ENCODE measurements around the gene MSRB3.

MSRB3 gene

DNA sequence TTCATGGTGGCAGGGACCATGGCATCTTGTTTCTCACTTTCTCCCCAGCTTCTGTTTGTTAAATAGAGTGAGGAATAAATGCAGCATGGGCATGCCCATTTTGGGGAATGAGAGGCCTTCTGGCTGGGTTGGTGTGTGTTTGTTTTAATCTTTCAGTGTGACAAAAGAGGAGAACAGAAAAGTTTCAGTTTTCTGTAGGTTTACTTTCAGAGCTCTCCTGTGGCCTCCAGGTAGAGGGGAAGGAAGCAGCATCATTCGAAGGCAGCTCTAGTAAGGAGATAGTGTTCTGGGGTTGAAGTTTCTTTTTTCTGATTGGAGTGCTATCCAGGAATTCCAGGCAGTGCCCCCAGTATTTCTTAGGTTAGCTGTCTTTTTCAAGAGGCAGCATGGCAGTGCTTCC, 15.3 kb downstream of the MSRB3 start:
- TF ChIP-seq CTCF (IDR thresholded peaks at IDR 0.05; ENCODE audit: insufficient read depth, low read length, missing control alignments) = no peak
- H3K4me3 ChIP-seq (ENCODE audit: low read depth, low read length) = no peak overlapping the region
- no peak for DNase-seq (ENCODE audit: low read depth, low spot score)
- ChIA-PET POLR2A (no interaction called here), CTCF (interaction anchor here (1.7 to 2.2 kb wide), 3 partner anchors 11 to 62 kb away, joined by 4 to 13 read pairs (median 9); no protein-coding TSS in a partner anchor)

GRCh38 chr12:65294641-65295262, 16.3 kb downstream of the MSRB3 start:
- POLR2A ChIA-PET = no interaction called here
- H3K4me3 ChIP-seq (ENCODE audit: low read depth, low read length) = no peak overlapping the region
- DNase-seq (ENCODE audit: low read depth, low spot score) = no peak
- no peak for TF ChIP-seq CTCF (IDR thresholded peaks at IDR 0.05; ENCODE audit: insufficient read depth, low read length, missing control alignments)
- CTCF ChIA-PET = interaction anchor here (0.7 to 2.2 kb wide), 3 partner anchors 10 to 14 kb away, joined by 3 to 13 read pairs (median 9); no protein-coding TSS in a partner anchor

DNA sequence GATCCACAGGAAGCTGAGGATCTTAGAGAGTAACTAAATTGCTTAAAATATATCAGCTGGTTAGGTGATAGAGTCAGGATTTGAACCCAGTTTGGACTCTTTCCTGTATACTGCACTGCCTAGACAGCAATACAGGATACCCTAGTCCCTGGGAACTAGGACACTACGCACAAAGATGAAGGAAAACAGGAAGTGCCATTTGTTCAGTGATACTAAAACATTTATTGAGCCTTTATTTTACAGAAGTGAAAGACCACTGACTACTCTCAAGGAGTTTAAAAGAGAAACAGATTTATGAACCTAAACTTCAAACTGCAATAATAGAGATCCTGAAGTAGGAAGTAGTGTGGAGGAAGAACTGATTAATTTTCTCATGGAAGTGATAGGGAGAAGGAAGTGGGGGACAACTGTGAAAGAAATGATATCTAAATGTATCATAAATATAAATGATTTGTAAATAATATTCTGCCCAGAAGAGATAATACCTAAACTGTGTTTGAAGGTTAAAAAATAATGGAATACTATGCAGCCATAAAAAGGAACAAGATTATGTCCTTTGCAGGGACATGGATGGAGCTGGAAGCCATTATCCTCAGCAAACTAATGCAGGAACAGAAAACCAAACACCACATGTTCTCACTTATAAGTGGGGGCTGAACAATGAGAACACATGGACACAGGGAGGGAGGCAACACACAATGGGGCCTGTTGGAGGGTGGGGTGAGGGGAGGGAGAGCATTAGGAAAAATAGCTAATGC, 18.2 kb downstream of the MSRB3 start:
- ChIA-PET CTCF (no interaction called here), POLR2A (no interaction called here)
- H3K4me3 ChIP-seq (ENCODE audit: low read depth, low read length) = no peak overlapping the region
- DNase-seq (ENCODE audit: low read depth, low spot score) = no peak
- TF ChIP-seq CTCF (IDR thresholded peaks at IDR 0.05; ENCODE audit: insufficient read depth, low read length, missing control alignments) = no peak

- ChIA-PET CTCF (interaction anchor here (1.0 to 4.9 kb wide), 7 partner anchors 10 to 410 kb away, joined by 3 to 34 read pairs (median 9); no protein-coding TSS in a partner anchor), POLR2A (no interaction called here)
- DNase-seq (ENCODE audit: low read depth, low spot score) = no peak
- no peak overlapping the region for H3K4me3 ChIP-seq (ENCODE audit: low read depth, low read length)
- no peak for TF ChIP-seq CTCF (IDR thresholded peaks at IDR 0.05; ENCODE audit: insufficient read depth, low read length, missing control alignments)
Observed at GRCh38 chr12:65300097-65300496, 21.6 kb downstream of the MSRB3 start.

DNA sequence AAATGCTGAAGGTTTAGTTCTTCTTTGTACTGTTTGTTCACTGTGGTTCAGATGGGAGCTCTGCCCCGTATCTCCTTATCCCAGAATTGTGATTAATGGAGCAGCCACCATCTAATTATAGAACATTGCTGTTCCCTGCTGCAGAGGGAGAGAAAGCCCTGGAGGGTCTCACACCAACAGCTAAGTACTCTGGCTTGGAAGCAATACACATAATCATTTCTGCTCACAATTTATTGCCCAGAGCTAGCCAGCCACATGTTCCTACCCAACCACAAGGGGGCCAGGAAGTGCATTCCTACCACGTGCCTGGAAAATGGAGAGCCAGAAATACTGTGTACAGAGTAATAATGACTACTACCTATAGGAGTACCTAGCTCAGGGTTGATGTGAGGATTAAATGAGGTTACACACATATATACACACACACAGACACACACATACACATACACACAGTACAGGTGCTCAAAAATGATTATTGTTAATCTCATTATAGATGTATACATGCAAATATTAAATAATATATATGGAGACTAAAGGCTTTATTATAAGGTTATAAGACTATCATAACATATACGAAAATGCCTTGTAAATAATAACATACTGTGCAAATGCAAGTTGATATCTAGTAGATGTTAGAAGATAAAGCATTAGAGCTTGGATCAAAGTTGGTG, 22.3 kb downstream of the MSRB3 start:
- ChIA-PET POLR2A (no interaction called here), CTCF (interaction anchor here (0.8 to 4.9 kb wide), 9 partner anchors 9 to 410 kb away, joined by 3 to 34 read pairs (median 8); no protein-coding TSS in a partner anchor)
- TF ChIP-seq CTCF (IDR thresholded peaks at IDR 0.05; ENCODE audit: insufficient read depth, low read length, missing control alignments) = peak; percentile 39
- H3K4me3 ChIP-seq (ENCODE audit: low read depth, low read length) = no peak overlapping the region
- DNase-seq (ENCODE audit: low read depth, low spot score) = no peak

GRCh38 chr12:65302891-65303290, 24.4 kb downstream of the MSRB3 start:
- no peak for TF ChIP-seq CTCF (IDR thresholded peaks at IDR 0.05; ENCODE audit: insufficient read depth, low read length, missing control alignments)
- CTCF ChIA-PET = interaction anchor here (1.1 to 4.9 kb wide), 3 partner anchors 10 to 253 kb away, joined by 3 to 34 read pairs (median 8); no protein-coding TSS in a partner anchor
- POLR2A ChIA-PET = no interaction called here
- DNase-seq (ENCODE audit: low read depth, low spot score) = no peak
- H3K4me3 ChIP-seq (ENCODE audit: low read depth, low read length) = no peak overlapping the region

Data from AG04449 (cell line).